Cardiac fibroblast (primary cell): ENCODE results near the gene PIGL.
A peak's percentile ranks its signal among the peaks of the same experiment; 100 is the strongest.
"Not testable (repeated sequence)": the region's sequence is repeated elsewhere in the genome, so short reads cannot be mapped to it uniquely, and the experiment has no call there.

ENCODE experiments used
- DNase-seq, 2 donors: peaks; one replicate each; pipeline versions ENCODE4 v3.0.0 to v3.0.0-alpha.2; 2010; ENCODE audit warnings: low read depth in 2 of 2
- H3K4me3 ChIP-seq, 2 donors: replicated peaks in 1 of 2; 1 replicate in 1 of 2; 2 replicates in 1 of 2; pipeline ENCODE4 v1.5.1; 2011; ENCODE audit warnings: low read depth in 2 of 2, low read length in 2 of 2, mild to moderate bottlenecking in 2 of 2, moderate library complexity in 1 of 2
- TF ChIP-seq, protein P1 (sequence below): IDR thresholded peaks from one replicate; pipeline ENCODE4 v1.5.1; 2011; ENCODE audit warnings: low read depth, mild to moderate bottlenecking, low read length, inconsistent platforms

PIGL gene

DNA sequence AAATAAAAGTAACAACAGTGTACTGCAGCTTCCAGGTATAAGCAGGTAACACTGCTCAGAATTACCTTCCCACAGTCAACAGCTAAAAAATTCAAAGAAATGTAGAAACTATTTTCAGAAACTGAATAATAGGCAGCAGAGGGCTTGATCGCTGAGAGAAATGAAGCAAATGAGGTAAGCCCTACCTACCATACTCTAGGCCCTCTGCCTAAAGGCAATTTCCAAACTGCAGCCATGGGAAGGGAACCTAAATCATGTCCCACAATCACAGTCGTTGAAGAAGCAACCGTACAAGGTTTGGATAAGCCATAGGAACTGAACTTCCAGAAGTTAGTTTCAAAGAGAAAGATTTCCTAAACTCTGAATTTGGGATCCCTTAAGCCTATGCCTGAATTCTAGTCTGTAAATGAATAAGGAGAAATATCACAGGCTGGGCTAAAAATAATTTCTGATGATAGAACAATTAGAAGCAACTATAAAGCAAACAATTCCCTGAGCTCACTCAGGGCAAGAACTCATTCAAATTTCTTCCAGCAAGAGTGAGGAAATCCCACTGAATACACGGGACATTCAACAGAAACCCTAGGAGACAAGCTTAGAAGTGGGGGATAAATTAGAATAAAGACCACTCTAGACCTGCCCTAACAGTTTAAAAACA is 26.2 kb upstream of the PIGL start:
- no peak for DNase-seq
- TF ChIP-seq, protein P1, sequence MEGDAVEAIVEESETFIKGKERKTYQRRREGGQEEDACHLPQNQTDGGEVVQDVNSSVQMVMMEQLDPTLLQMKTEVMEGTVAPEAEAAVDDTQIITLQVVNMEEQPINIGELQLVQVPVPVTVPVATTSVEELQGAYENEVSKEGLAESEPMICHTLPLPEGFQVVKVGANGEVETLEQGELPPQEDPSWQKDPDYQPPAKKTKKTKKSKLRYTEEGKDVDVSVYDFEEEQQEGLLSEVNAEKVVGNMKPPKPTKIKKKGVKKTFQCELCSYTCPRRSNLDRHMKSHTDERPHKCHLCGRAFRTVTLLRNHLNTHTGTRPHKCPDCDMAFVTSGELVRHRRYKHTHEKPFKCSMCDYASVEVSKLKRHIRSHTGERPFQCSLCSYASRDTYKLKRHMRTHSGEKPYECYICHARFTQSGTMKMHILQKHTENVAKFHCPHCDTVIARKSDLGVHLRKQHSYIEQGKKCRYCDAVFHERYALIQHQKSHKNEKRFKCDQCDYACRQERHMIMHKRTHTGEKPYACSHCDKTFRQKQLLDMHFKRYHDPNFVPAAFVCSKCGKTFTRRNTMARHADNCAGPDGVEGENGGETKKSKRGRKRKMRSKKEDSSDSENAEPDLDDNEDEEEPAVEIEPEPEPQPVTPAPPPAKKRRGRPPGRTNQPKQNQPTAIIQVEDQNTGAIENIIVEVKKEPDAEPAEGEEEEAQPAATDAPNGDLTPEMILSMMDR: no peak

DNA sequence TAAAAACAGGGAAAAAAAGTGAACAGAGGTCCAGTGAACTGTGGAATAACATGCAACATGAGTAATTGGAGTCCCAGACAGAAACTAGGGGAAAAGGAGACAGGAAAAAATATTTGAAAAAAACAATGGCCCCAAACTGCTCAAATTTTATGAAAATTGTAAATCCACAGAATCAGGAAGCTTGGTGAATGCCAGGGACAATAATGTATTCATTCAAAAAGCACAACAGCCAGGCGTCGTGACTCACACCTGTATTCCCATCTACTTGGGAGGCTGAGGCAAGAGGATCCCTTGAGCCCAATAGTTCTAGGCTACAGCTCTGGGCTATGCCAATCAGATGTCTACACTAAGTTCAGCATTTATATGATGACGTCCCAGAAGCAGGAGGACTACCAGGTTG is 25.4 kb upstream of the PIGL start:
- no peak overlapping the region for H3K4me3 ChIP-seq
- DNase-seq: peak in 1 of 2 donors; percentile 46
- TF ChIP-seq, protein P1: no peak

More for the DNA sequence above, 26.2 kb upstream of the PIGL start:
- H3K4me3 ChIP-seq: no peak overlapping the region

DNA sequence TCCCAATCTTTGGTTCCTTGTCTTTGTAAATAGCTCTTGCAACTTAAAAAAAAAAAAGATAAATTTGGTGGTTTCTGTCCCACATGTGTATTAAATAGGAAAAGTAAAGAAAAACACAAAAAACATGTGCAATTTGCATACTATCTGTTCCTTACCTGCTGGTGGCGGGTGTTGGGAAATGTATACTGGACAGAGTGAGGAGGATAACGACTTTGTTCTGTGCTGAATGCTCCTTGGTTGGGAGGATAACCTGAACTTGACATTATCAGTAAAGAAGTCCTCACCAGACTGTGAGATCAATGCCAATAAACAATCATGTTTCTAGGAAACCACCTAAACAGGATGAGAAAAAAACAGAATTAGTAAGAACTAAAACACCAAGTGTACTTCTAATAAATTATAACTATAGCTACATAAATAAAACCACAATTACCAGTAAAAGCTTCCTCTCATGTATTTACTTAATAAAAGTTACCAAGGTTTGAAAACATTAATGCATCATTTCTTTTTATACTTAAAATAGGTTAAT is 22.6 kb upstream of the PIGL start:
- not testable (repeated sequence) for DNase-seq, H3K4me3 ChIP-seq

DNA sequence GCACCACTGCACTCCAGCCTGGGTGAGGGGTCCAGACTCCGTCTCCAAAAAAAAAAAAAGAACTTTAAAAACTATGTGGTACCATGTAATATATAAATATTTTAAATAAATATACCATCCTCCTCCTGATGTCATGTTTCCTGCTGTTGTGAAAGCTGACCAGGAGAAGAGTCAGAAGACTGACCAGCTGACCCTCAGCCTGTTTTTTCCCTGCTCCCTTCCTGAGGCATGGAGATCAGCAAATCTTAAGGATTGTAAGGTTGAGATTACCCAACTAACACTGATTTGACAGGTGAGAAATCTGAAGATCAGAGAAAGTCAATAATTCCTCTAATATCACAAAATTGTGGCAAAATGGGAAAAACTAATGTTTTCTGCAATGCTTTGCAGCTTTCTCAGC is 19.7 kb upstream of the PIGL start:
- H3K4me3 ChIP-seq: no peak overlapping the region
- no peak for DNase-seq
- TF ChIP-seq, protein P1: no peak

DNA sequence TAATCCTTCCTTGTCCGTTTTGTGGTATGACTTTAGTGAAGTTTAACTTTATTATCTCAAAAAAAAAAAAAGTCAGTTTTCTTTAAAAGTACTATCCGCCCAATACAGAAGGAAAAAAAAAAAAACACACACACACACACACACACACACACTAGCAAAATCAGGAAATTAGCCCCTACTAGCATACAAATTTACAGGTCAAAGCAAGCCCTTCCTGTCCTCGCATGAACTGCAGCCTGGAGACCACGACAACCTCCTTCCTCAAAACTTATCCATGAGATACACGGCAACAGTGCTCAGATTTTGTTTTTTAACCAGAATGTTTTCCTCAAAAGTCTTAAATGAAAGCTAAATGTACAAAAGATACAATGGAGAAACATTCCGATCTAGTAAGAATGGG is 17.9 kb upstream of the PIGL start:
- TF ChIP-seq, protein P1: no peak
- H3K4me3 ChIP-seq: no peak overlapping the region
- DNase-seq: peak; percentile 25 to 45

DNA sequence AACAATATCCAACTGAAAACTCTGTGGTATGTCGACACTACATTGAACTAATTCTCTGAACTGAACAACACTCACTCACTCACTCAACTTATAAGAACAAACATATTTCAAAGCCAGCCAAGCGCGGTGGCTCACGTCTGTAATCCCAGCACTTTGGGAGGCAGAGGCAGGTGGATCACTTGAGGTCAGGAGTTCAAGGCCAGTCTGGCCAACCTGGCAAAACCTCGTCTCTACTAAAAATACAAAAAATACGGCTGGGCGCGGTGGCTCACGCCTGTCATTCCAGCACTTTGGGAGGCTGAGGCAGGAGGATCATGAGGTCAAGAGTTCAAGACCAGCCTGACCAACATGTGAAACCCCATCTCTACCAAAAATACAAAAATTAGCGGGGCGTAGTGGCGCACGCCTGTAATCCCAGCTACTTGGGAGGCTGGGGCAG is 15.3 kb upstream of the PIGL start:
- not testable (repeated sequence) for DNase-seq

DNA sequence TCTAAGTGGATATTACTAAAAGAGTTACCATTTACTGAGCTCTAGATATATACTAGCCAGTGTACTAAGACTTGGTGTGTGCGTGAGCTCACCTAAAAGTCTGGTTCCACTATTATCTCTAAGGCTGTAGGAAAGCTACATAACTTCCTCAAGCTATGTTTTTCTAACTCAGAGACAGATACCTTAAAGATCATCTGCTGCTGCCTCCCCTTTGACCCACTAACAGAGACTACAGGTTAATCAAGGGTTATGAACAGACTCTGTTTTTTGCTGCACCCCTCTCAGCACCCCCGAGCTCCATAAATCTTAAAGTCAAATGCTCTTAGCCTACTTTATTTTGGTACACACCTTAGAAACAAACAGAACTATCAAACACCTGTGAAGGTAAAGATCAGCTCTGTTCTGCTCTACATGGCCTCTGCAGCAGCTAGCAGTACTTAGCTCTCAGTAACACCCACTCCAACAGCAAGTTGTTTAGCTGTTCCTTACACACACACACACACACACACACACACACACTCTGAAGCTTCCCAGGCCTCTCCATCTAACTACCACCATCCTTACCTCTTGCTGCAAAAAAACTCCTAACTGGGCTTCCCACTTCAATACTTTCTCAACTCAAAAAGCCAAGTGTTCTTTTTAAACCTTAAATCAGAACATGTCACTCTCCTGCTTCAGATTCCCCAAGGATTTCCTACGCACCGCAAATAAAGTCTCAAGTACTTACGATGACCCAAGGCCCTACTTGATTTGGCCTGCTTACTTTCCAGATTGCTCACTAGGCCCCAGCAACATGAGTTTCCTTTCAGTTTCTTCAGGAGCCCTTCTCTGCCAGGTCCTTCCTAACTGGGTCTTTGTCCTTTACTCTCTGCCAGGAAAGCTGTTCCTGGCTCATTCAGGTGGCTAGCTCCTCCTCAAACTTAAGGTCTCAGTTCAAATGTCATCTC is 14.2 kb upstream of the PIGL start:
- peak; percentile 37 to 56 for DNase-seq
- H3K4me3 ChIP-seq: not testable (repeated sequence)

More for the DNA sequence above, 15.3 kb upstream of the PIGL start:
- H3K4me3 ChIP-seq: not testable (repeated sequence)

DNA sequence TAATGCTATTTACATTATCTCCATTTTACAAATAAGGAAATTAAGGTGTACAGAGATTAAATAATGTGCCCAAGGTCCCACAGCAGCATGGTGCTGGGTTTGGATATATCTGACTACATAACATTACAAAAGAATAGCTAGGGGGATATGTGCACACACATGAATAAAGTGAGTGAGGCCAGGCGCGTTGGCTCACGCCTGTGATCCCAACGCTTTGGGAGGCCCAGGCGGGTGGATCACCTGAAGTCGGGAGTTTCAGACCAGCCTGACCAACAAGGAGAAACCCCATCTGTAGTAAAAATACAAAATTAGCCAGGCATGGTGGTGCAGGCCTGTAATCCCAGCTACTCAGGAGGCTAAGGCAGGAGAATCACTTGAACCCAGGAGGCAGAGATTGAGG is 12.2 kb upstream of the PIGL start:
- H3K4me3 ChIP-seq, DNase-seq: not testable (repeated sequence)
